Mesothelial cell of epicardium (in vitro differentiated cells): ENCODE measurements around the gene COL11A2. TPM values are rescaled to one million over a fixed set of nuclear protein-coding genes. Genes with fewer than 3 reads are reported as not detected.

Experiments used
- DNase-seq, 2 experiments: peaks; one replicate each; pipeline ENCODE4 v3.0.0; 2021; ENCODE audit warnings: low spot score in 2 of 2; ENCODE audit not compliant: unreplicated experiment in 2 of 2
- H3K27ac Mint-ChIP-seq: 2 replicates; pipeline ENCODE4 v1.8.0; 2021; ENCODE audit warnings: mixed read lengths
- H3K27me3 Mint-ChIP-seq: 2 replicates; pipeline ENCODE4 v1.8.0; 2021; ENCODE audit warnings: low read depth, mixed read lengths
- H3K36me3 Mint-ChIP-seq: 2 replicates; pipeline ENCODE4 v1.8.0; 2021; ENCODE audit warnings: mixed read lengths
- H3K4me1 Mint-ChIP-seq: 2 replicates; pipeline ENCODE4 v1.8.0; 2021; ENCODE audit warnings: mixed read lengths
- H3K4me3 Mint-ChIP-seq: 2 replicates; pipeline ENCODE4 v1.8.0; 2021; ENCODE audit warnings: mild to moderate bottlenecking, moderate library complexity, mixed read lengths
- H3K9me3 Mint-ChIP-seq: 2 replicates; pipeline ENCODE4 v1.8.0; 2021; ENCODE audit warnings: mixed read lengths
- total RNA-seq: library from RNA; stranded (reverse); gene quantifications from 3 replicates; pipeline ENCODE4 v1.2.1, GENCODE V29; 2021
- TF ChIP-seq, protein P1 (sequence below): fragments of 200-600 bp; sonication (generic); IDR thresholded peaks from one replicate; pipeline ENCODE4 v1.5.0; 2021; ENCODE audit warnings: antibody characterized with exemption; ENCODE audit not compliant: unreplicated experiment

COL11A2 gene
- total RNA-seq, 1 donor from 2014 or later: 14.4 TPM

DNA sequence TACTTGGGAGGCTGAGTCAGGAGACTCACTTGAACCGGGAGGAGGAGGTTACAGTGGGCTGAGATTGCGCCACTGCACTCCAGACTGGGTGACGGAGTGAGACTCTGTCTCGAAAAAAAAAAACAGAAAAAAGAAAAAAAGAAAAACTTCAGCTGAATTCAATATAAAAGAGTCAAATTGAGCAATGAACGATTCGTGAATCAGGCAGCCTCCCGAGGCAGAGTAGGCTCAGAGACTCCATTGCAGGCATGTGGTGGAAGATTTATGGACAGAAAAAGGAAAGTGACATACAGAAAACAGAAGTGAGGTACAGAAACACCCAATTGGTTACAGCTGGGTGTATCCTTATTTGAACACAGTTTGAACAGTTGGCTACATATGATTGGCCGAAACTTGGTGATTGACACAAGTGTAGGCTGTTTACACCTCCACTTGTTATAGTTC lies 60.2 kb downstream of the COL11A2 start:
- Mint-ChIP-seq H3K4me3 (no peak overlapping the region), H3K27ac (no peak overlapping the region), H3K27me3 (peaks cover 20% of the 10 kb centered on the region), H3K4me1 (no peaks in the 10 kb centered on the region), H3K9me3 (no peaks in the 10 kb centered on the region), H3K36me3 (no peaks in the 10 kb centered on the region)
- no peak for DNase-seq
- TF ChIP-seq, protein P1, sequence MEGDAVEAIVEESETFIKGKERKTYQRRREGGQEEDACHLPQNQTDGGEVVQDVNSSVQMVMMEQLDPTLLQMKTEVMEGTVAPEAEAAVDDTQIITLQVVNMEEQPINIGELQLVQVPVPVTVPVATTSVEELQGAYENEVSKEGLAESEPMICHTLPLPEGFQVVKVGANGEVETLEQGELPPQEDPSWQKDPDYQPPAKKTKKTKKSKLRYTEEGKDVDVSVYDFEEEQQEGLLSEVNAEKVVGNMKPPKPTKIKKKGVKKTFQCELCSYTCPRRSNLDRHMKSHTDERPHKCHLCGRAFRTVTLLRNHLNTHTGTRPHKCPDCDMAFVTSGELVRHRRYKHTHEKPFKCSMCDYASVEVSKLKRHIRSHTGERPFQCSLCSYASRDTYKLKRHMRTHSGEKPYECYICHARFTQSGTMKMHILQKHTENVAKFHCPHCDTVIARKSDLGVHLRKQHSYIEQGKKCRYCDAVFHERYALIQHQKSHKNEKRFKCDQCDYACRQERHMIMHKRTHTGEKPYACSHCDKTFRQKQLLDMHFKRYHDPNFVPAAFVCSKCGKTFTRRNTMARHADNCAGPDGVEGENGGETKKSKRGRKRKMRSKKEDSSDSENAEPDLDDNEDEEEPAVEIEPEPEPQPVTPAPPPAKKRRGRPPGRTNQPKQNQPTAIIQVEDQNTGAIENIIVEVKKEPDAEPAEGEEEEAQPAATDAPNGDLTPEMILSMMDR: no peak

DNA sequence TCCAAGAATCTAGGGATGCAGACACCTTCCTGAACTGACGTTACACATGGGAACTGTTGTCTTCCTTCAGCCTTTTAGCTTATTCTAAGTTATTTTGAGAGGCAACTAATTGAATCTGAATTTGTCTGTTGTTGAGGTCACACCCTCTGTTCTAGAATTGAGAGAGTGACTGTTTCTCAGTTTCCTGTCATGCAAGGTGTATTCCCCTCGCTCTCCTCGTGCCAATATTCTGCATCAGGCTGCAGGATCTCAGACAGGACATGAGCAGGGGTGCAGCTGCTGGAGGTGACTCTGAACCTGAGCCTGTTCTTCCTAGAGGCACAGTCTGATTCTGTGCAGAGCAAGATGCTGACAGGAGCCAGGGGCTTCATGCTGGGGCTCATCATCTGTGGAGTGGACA lies 63.9 kb downstream of the COL11A2 start:
- H3K36me3 Mint-ChIP-seq: peaks cover 10% of the 10 kb centered on the region

DNA sequence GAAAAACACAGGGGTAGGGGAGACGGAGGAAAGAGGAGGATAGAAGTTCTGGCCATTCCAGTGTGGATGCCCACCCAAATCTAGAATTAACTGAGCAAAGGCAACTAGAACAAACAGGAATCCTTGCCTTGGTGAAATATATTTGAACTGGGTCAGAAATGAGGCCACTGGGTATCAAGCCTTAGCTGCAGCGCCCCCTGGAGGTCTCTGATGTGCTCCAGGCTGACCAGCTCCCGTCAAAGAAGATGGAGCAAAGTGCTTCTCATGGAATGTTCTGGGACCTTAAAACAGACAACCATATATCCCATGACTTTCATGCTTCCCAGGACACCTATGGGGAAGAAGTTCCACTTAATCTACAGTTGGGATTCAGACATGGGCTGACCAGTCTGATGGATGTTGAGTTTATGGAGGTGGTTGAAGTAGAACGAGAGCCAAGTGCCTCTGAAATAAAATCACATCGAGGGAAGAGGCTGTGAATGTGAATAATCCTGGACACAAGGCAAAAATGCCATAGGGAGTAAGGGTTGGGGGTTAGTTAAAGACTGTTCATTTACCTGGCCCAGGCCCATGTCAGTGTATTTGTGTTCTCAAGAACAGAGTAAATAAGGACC lies 66.1 kb downstream of the COL11A2 start:
- peaks cover 10% of the 10 kb centered on the region for H3K36me3 Mint-ChIP-seq
- H3K27ac Mint-ChIP-seq: no peak overlapping the region
- H3K4me1 Mint-ChIP-seq: no peaks in the 10 kb centered on the region
- H3K4me3 Mint-ChIP-seq: no peak overlapping the region
- H3K27me3 Mint-ChIP-seq: peaks cover 29% of the 10 kb centered on the region
- TF ChIP-seq, protein P1: peak; percentile 55
- no peak for DNase-seq
- peaks cover 12% of the 10 kb centered on the region for H3K9me3 Mint-ChIP-seq

More for the DNA sequence above, 63.9 kb downstream of the COL11A2 start:
- Mint-ChIP-seq H3K9me3 (peaks cover 11% of the 10 kb centered on the region), H3K27ac (no peak overlapping the region), H3K4me1 (no peaks in the 10 kb centered on the region), H3K4me3 (no peak overlapping the region), H3K27me3 (peaks cover 29% of the 10 kb centered on the region)
- TF ChIP-seq, protein P1: no peak
- DNase-seq: no peak

DNA sequence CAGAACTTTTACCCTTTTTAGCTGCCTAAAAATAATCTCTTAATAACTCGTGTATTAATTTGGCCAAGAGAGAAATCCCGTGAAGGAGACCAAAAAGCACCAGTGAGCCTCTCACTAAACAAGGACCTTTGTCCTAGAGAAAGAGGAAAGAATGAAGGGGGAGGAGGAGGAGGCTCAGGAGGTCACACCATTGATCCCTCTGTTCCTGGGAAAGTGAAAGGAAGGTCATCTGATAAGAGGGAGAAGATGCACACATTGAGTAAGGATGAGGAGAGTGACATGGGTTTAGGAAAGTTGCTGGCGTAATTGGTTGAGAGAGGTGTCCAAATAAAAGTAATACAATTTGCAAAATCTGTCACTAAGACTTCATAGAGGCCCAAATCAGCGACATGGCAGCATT lies 67.3 kb downstream of the COL11A2 start:
- no peak for DNase-seq
- no peak overlapping the region for H3K4me3 Mint-ChIP-seq
- no peak overlapping the region for H3K27ac Mint-ChIP-seq
- TF ChIP-seq, protein P1: no peak
- H3K36me3 Mint-ChIP-seq: peaks cover 10% of the 10 kb centered on the region
- H3K9me3 Mint-ChIP-seq: peaks cover 12% of the 10 kb centered on the region
- H3K4me1 Mint-ChIP-seq: no peaks in the 10 kb centered on the region
- peaks cover 26% of the 10 kb centered on the region for H3K27me3 Mint-ChIP-seq

DNA sequence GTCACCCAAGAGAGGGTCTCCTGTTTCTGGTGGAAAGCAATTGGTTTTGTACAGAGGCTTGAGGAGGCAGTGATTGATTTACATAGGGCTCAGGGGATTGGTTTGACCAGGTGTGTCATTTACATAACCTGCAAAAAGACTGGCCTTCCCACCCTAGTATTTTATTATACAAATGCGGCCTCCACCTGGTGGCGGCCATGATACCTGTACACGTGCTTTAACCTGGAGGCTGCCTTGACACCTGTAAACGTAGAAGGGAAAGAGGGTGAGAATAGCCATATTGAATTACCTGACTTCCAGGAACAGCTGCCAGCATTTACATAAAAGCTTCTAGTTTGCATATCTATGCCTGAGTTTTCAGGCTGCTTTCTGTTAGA lies 67.8 kb downstream of the COL11A2 start:
- Mint-ChIP-seq H3K27me3 (peaks cover 29% of the 10 kb centered on the region), H3K4me3 (no peak overlapping the region)

More for the DNA sequence above, 67.8 kb downstream of the COL11A2 start:
- Mint-ChIP-seq H3K36me3 (peaks cover 10% of the 10 kb centered on the region), H3K4me1 (no peaks in the 10 kb centered on the region), H3K9me3 (peaks cover 12% of the 10 kb centered on the region), H3K27ac (no peak overlapping the region)
- TF ChIP-seq, protein P1: no peak
- DNase-seq: no peak
